ENCODE data around the gene CELF1.

GRCh38 chr11:47599902-47600301 lies 47.0 kb upstream of the CELF1 start:
- TF ChIP-seq MXI1 (conservative IDR thresholded peaks at IDR 0.05; ENCODE audit: poor library complexity, severe bottlenecking) (no peak), SMC3 (conservative IDR thresholded peaks at IDR 0.05; ENCODE audit: poor library complexity) (no peak), EP300 (conservative IDR thresholded peaks at IDR 0.05; ENCODE audit: poor library complexity, severe bottlenecking) (no peak), CTCF (IDR thresholded peaks at IDR 0.05; ENCODE audit: poor library complexity, severe bottlenecking) (no peak), EZH2 (IDR thresholded peaks at IDR 0.05; ENCODE audit: borderline replicate concordance, insufficient read depth, low read length, poor library complexity, severe bottlenecking) (no peak), POLR2AphosphoS5 (IDR thresholded peaks at IDR 0.05) (no peak), RAD21 (conservative IDR thresholded peaks at IDR 0.05) (no peak)

Data from neural cell (in vitro differentiated cells).